Natural killer cell (primary cell): ENCODE measurements around the gene NPHP4. TPM values are rescaled to one million over a fixed set of nuclear protein-coding genes. Genes with fewer than 3 reads are reported as not detected.

Source experiments
- ATAC-seq, 3 donors: fragments of 150-1000 bp in 2 of 3; fragments of 200-7000 bp in 1 of 3; cut with Tn5 transposase; 1 replicate in 1 of 3; 2 replicates in 2 of 3; pipeline ENCODE4 v1.10.0; 2021; ENCODE audit warnings: mild to moderate bottlenecking in 2 of 3, moderate library complexity in 2 of 3
- DNase-seq, 2 donors: peaks; one replicate each; pipeline versions ENCODE4 v3.0.0 to v3.0.0-alpha.2; 2013 to 2021; ENCODE audit warnings: mixed read lengths in 1 of 2
- H3K27ac ChIP-seq: one replicate; pipeline ENCODE4 v1.5.1; 2013; ENCODE audit warnings: mild to moderate bottlenecking, low read length
- H3K27me3 ChIP-seq: one replicate; pipeline ENCODE4 v1.6.1; 2013; ENCODE audit warnings: low read length; ENCODE audit not compliant: control insufficient read depth, insufficient read depth
- H3K36me3 ChIP-seq: one replicate; pipeline ENCODE4 v1.6.1; 2013; ENCODE audit warnings: low read length; ENCODE audit not compliant: control insufficient read depth, insufficient read depth
- H3K4me1 ChIP-seq: one replicate; pipeline ENCODE4 v1.6.1; 2013; ENCODE audit warnings: low read length; ENCODE audit not compliant: control insufficient read depth, insufficient read depth
- H3K4me3 ChIP-seq: one replicate; pipeline ENCODE4 v1.5.1; 2013; ENCODE audit warnings: low read length
- H3K9me3 ChIP-seq: one replicate; pipeline ENCODE4 v1.6.1; 2013; ENCODE audit warnings: low read length; ENCODE audit not compliant: control insufficient read depth, insufficient read depth
- H3K27ac Mint-ChIP-seq, 2 donors: one replicate each; pipeline ENCODE4 v1.8.0; 2022; ENCODE audit warnings: mild to moderate bottlenecking in 2 of 2, mixed read lengths in 2 of 2, moderate library complexity in 1 of 2
- H3K27me3 Mint-ChIP-seq, 2 donors: one replicate each; pipeline ENCODE4 v1.8.0; 2022; ENCODE audit warnings: low read depth in 2 of 2, mixed read lengths in 2 of 2
- H3K36me3 Mint-ChIP-seq: one replicate; pipeline ENCODE4 v1.8.0; 2022; ENCODE audit warnings: mixed read lengths
- H3K4me1 Mint-ChIP-seq, 2 donors: one replicate each; pipeline ENCODE4 v1.8.0; 2022; ENCODE audit warnings: mixed read lengths in 2 of 2
- H3K4me3 Mint-ChIP-seq: one replicate; pipeline ENCODE4 v1.8.0; 2022; ENCODE audit warnings: mild to moderate bottlenecking, moderate library complexity, mixed read lengths
- H3K9me3 Mint-ChIP-seq, 2 donors: one replicate each; pipeline ENCODE4 v1.8.0; 2022; ENCODE audit warnings: mixed read lengths in 2 of 2
- CTCF ChIP-seq: fragments of 200-600 bp; IDR thresholded peaks from one replicate; pipeline ENCODE4 v1.8.0; 2022; ENCODE audit warnings: antibody characterized with exemption
- WGBS: methylation state at CpG from one replicate; pipeline ENCODE4 v1.1.7; 2013; ENCODE audit warnings: missing lambda C conversion rate; ENCODE audit not compliant: insufficient coverage; 5-methylcytosine and 5-hydroxymethylcytosine counted together
- intact Hi-C: fragments of 100-400 bp; cut with micrococcal nuclease; formaldehyde crosslinking; loops from one replicate; pipeline ENCODE4 v1.14.2; 2022
- total RNA-seq, 4 donors: library from RNA; stranded (reverse); fragments of 120-200 nt in 1 of 4; gene quantifications; one replicate each; pipeline versions ENCODE4 v1.2.3 to v1.2.4, GENCODE V29; 2013 to 2022

The NPHP4 gene
- total RNA-seq, 3 donors from 2014 or later (not counting 1 experiment from before 2014, with no cell fraction given): 6.3 to 14.7 (median 10.1) TPM

- Mint-ChIP-seq H3K27ac (no peak overlapping the region), H3K4me1 (no peaks in the 10 kb centered on the region), H3K9me3 (no peaks in the 10 kb centered on the region), H3K4me3 (no peak overlapping the region), H3K27me3 (no peaks in the 10 kb centered on the region), H3K36me3 (no peaks in the 10 kb centered on the region)
- no peak for DNase-seq
- Histone ChIP-seq H3K27me3 (no peaks in the 10 kb centered on the region), H3K36me3 (no peaks in the 10 kb centered on the region), H3K27ac (no peak overlapping the region), H3K9me3 (no peaks in the 10 kb centered on the region), H3K4me3 (no peak overlapping the region), H3K4me1 (no peaks in the 10 kb centered on the region)
- 90% methylated on average over 16 of the region's 18 CpGs for WGBS
- intact Hi-C loops: no loop called here
- ATAC-seq: no peak
- TF ChIP-seq CTCF: no peak
Observed at GRCh38 chr1:5885471-5886139, 106.6 kb downstream of the NPHP4 start.

- no peaks in the 10 kb centered on the region for H3K27me3 ChIP-seq
- no peaks in the 10 kb centered on the region for H3K4me1 Mint-ChIP-seq
- no peak overlapping the region for H3K27ac ChIP-seq
- ATAC-seq (no peak), DNase-seq (no peak)
- no peak overlapping the region for H3K4me3 Mint-ChIP-seq
- H3K9me3 ChIP-seq: no peaks in the 10 kb centered on the region
- no peaks in the 10 kb centered on the region for H3K36me3 Mint-ChIP-seq
- no peak for TF ChIP-seq CTCF
- no peaks in the 10 kb centered on the region for H3K36me3 ChIP-seq
- intact Hi-C loops: no loop called here
- no peak overlapping the region for H3K27ac Mint-ChIP-seq
- no peak overlapping the region for H3K4me3 ChIP-seq
- WGBS: 96% methylated on average over 9 of the region's 13 CpGs
- no peaks in the 10 kb centered on the region for H3K9me3 Mint-ChIP-seq
- no peaks in the 10 kb centered on the region for H3K4me1 ChIP-seq
- no peaks in the 10 kb centered on the region for H3K27me3 Mint-ChIP-seq
Observed at GRCh38 chr1:5884110-5884509, 108.1 kb downstream of the NPHP4 start.

GRCh38 chr1:5883129-5884048 is 108.8 kb downstream of the NPHP4 start:
- intact Hi-C loops: no loop called here
- H3K36me3 Mint-ChIP-seq: no peaks in the 10 kb centered on the region
- no peaks in the 10 kb centered on the region for H3K4me1 Mint-ChIP-seq
- no peak for TF ChIP-seq CTCF
- no peak overlapping the region for H3K4me3 Mint-ChIP-seq
- DNase-seq (no peak), ATAC-seq (no peak)
- Histone ChIP-seq H3K27ac (no peak overlapping the region), H3K36me3 (no peaks in the 10 kb centered on the region), H3K27me3 (no peaks in the 10 kb centered on the region), H3K4me1 (no peaks in the 10 kb centered on the region), H3K4me3 (no peak overlapping the region), H3K9me3 (no peaks in the 10 kb centered on the region)
- H3K27ac Mint-ChIP-seq: no peak overlapping the region
- 92% methylated on average over 30 of the region's 30 CpGs for WGBS
- H3K27me3 Mint-ChIP-seq: no peaks in the 10 kb centered on the region
- no peaks in the 10 kb centered on the region for H3K9me3 Mint-ChIP-seq
